Measurements from ENCODE around the gene ZBED1.
"Not testable (repeated sequence)": the region's sequence is repeated elsewhere in the genome, so short reads cannot be mapped to it uniquely, and the experiment has no call there.

The ZBED1 gene

GRCh38 chrX:2538031-2538757 lies 37.4 kb upstream of the ZBED1 start:
- Histone ChIP-seq H3K4me1 (ENCODE audit: control insufficient read depth, insufficient read depth, low read length) (no peaks in the 10 kb centered on the region), H3K9me3 (ENCODE audit: control insufficient read depth, insufficient read depth, low read length) (no peaks in the 10 kb centered on the region), H3K27me3 (ENCODE audit: control insufficient read depth, insufficient read depth, low read length) (no peaks in the 10 kb centered on the region), H3K36me3 (ENCODE audit: control insufficient read depth, insufficient read depth, low read length) (no peaks in the 10 kb centered on the region), H3K27ac (ENCODE audit: low read length) (no peak overlapping the region), H3K4me3 (ENCODE audit: low read length) (no peak overlapping the region)
- DNase-seq (ENCODE audit: low read depth, low spot score): no peak
- WGBS (ENCODE audit: insufficient coverage, insufficient read length): no CpG with 5 or more reads among the region's 15 CpGs

GRCh38 chrX:2536974-2537373 lies 36.2 kb upstream of the ZBED1 start:
- H3K4me1 ChIP-seq (ENCODE audit: control insufficient read depth, insufficient read depth, low read length): no peaks in the 10 kb centered on the region
- no CpG with 5 or more reads among the region's 5 CpGs for WGBS (ENCODE audit: insufficient coverage, insufficient read length)
- DNase-seq (ENCODE audit: low read depth, low spot score): no peak
- no peaks in the 10 kb centered on the region for H3K9me3 ChIP-seq (ENCODE audit: control insufficient read depth, insufficient read depth, low read length)
- H3K27ac ChIP-seq (ENCODE audit: low read length): no peak overlapping the region
- no peak overlapping the region for H3K4me3 ChIP-seq (ENCODE audit: low read length)
- no peaks in the 10 kb centered on the region for H3K27me3 ChIP-seq (ENCODE audit: control insufficient read depth, insufficient read depth, low read length)
- no peaks in the 10 kb centered on the region for H3K36me3 ChIP-seq (ENCODE audit: control insufficient read depth, insufficient read depth, low read length)

- Histone ChIP-seq H3K36me3 (ENCODE audit: control insufficient read depth, insufficient read depth, low read length) (no peaks in the 10 kb centered on the region), H3K4me3 (ENCODE audit: low read length) (no peak overlapping the region), H3K9me3 (ENCODE audit: control insufficient read depth, insufficient read depth, low read length) (no peaks in the 10 kb centered on the region), H3K27me3 (ENCODE audit: control insufficient read depth, insufficient read depth, low read length) (no peaks in the 10 kb centered on the region), H3K4me1 (ENCODE audit: control insufficient read depth, insufficient read depth, low read length) (no peaks in the 10 kb centered on the region), H3K27ac (ENCODE audit: low read length) (no peak overlapping the region)
- DNase-seq (ENCODE audit: low read depth, low spot score): no peak
- no CpG with 5 or more reads among the region's 7 CpGs for WGBS (ENCODE audit: insufficient coverage, insufficient read length)
Observed at GRCh38 chrX:2536141-2536540, 35.4 kb upstream of the ZBED1 start.

GRCh38 chrX:2534261-2535021 lies 33.7 kb upstream of the ZBED1 start:
- H3K36me3 ChIP-seq (ENCODE audit: control insufficient read depth, insufficient read depth, low read length); H3K9me3 ChIP-seq (ENCODE audit: control insufficient read depth, insufficient read depth, low read length); H3K27ac ChIP-seq (ENCODE audit: low read length); H3K27me3 ChIP-seq (ENCODE audit: control insufficient read depth, insufficient read depth, low read length); H3K4me1 ChIP-seq (ENCODE audit: control insufficient read depth, insufficient read depth, low read length); DNase-seq (ENCODE audit: low read depth, low spot score); H3K4me3 ChIP-seq (ENCODE audit: low read length): not testable (repeated sequence)
- WGBS (ENCODE audit: insufficient coverage, insufficient read length): no CpG with 5 or more reads among the region's 5 CpGs

GRCh38 chrX:2533424-2533823 lies 32.6 kb upstream of the ZBED1 start:
- H3K4me1 ChIP-seq (ENCODE audit: control insufficient read depth, insufficient read depth, low read length): no peaks in the 10 kb centered on the region
- H3K36me3 ChIP-seq (ENCODE audit: control insufficient read depth, insufficient read depth, low read length): no peaks in the 10 kb centered on the region
- WGBS (ENCODE audit: insufficient coverage, insufficient read length): no CpG with 5 or more reads among the region's 8 CpGs
- no peak overlapping the region for H3K4me3 ChIP-seq (ENCODE audit: low read length)
- H3K9me3 ChIP-seq (ENCODE audit: control insufficient read depth, insufficient read depth, low read length): no peaks in the 10 kb centered on the region
- DNase-seq (ENCODE audit: low read depth, low spot score): no peak
- H3K27me3 ChIP-seq (ENCODE audit: control insufficient read depth, insufficient read depth, low read length): no peaks in the 10 kb centered on the region
- H3K27ac ChIP-seq (ENCODE audit: low read length): no peak overlapping the region

- no CpG with 5 or more reads among the region's 10 CpGs for WGBS (ENCODE audit: insufficient coverage, insufficient read length)
- no peaks in the 10 kb centered on the region for H3K4me1 ChIP-seq (ENCODE audit: control insufficient read depth, insufficient read depth, low read length)
- no peaks in the 10 kb centered on the region for H3K36me3 ChIP-seq (ENCODE audit: control insufficient read depth, insufficient read depth, low read length)
- no peak for DNase-seq (ENCODE audit: low read depth, low spot score)
- no peak overlapping the region for H3K27ac ChIP-seq (ENCODE audit: low read length)
- no peaks in the 10 kb centered on the region for H3K27me3 ChIP-seq (ENCODE audit: control insufficient read depth, insufficient read depth, low read length)
- H3K9me3 ChIP-seq (ENCODE audit: control insufficient read depth, insufficient read depth, low read length): no peaks in the 10 kb centered on the region
- H3K4me3 ChIP-seq (ENCODE audit: low read length): no peak overlapping the region
Observed at GRCh38 chrX:2526390-2526789, 25.6 kb upstream of the ZBED1 start.

GRCh38 chrX:2523911-2524310 lies 23.1 kb upstream of the ZBED1 start:
- no peak overlapping the region for H3K4me3 ChIP-seq (ENCODE audit: low read length)
- DNase-seq (ENCODE audit: low read depth, low spot score): no peak
- no peak overlapping the region for H3K27ac ChIP-seq (ENCODE audit: low read length)
- H3K4me1 ChIP-seq (ENCODE audit: control insufficient read depth, insufficient read depth, low read length): no peaks in the 10 kb centered on the region
- H3K36me3 ChIP-seq (ENCODE audit: control insufficient read depth, insufficient read depth, low read length): no peaks in the 10 kb centered on the region
- no CpG with 5 or more reads among the region's 6 CpGs for WGBS (ENCODE audit: insufficient coverage, insufficient read length)
- H3K9me3 ChIP-seq (ENCODE audit: control insufficient read depth, insufficient read depth, low read length): no peaks in the 10 kb centered on the region
- no peaks in the 10 kb centered on the region for H3K27me3 ChIP-seq (ENCODE audit: control insufficient read depth, insufficient read depth, low read length)

- no peak for DNase-seq (ENCODE audit: low read depth, low spot score)
- Histone ChIP-seq H3K4me3 (ENCODE audit: low read length) (no peak overlapping the region), H3K9me3 (ENCODE audit: control insufficient read depth, insufficient read depth, low read length) (no peaks in the 10 kb centered on the region), H3K27me3 (ENCODE audit: control insufficient read depth, insufficient read depth, low read length) (no peaks in the 10 kb centered on the region), H3K36me3 (ENCODE audit: control insufficient read depth, insufficient read depth, low read length) (no peaks in the 10 kb centered on the region), H3K4me1 (ENCODE audit: control insufficient read depth, insufficient read depth, low read length) (no peaks in the 10 kb centered on the region), H3K27ac (ENCODE audit: low read length) (no peak overlapping the region)
- no CpG with 5 or more reads among the region's 6 CpGs for WGBS (ENCODE audit: insufficient coverage, insufficient read length)
Observed at GRCh38 chrX:2521927-2522386, 21.2 kb upstream of the ZBED1 start.

GRCh38 chrX:2521092-2521926 lies 20.5 kb upstream of the ZBED1 start:
- no peak overlapping the region for H3K27ac ChIP-seq (ENCODE audit: low read length)

GRCh38 chrX:2520539-2520938 lies 19.8 kb upstream of the ZBED1 start:
- Histone ChIP-seq H3K4me1 (ENCODE audit: control insufficient read depth, insufficient read depth, low read length) (no peaks in the 10 kb centered on the region), H3K4me3 (ENCODE audit: low read length) (no peak overlapping the region), H3K27me3 (ENCODE audit: control insufficient read depth, insufficient read depth, low read length) (no peaks in the 10 kb centered on the region), H3K9me3 (ENCODE audit: control insufficient read depth, insufficient read depth, low read length) (no peaks in the 10 kb centered on the region), H3K27ac (ENCODE audit: low read length) (no peak overlapping the region), H3K36me3 (ENCODE audit: control insufficient read depth, insufficient read depth, low read length) (no peaks in the 10 kb centered on the region)
- no peak for DNase-seq (ENCODE audit: low read depth, low spot score)
- 100% methylated on average over 7 of the region's 8 CpGs for WGBS (ENCODE audit: insufficient coverage, insufficient read length)

More at GRCh38 chrX:2521092-2521926, 20.5 kb upstream of the ZBED1 start:
- Histone ChIP-seq H3K9me3 (ENCODE audit: control insufficient read depth, insufficient read depth, low read length) (no peaks in the 10 kb centered on the region), H3K27me3 (ENCODE audit: control insufficient read depth, insufficient read depth, low read length) (no peaks in the 10 kb centered on the region), H3K36me3 (ENCODE audit: control insufficient read depth, insufficient read depth, low read length) (no peaks in the 10 kb centered on the region), H3K4me1 (ENCODE audit: control insufficient read depth, insufficient read depth, low read length) (no peaks in the 10 kb centered on the region), H3K4me3 (ENCODE audit: low read length) (no peak overlapping the region)
- no CpG with 5 or more reads among the region's 15 CpGs for WGBS (ENCODE audit: insufficient coverage, insufficient read length)
- DNase-seq (ENCODE audit: low read depth, low spot score): no peak
